Kidney glomerular epithelial cell (primary cell): Measurements from ENCODE around the gene ACOXL.

ENCODE experiments used
- DNase-seq: peaks from one replicate; lab custom pipeline; 2025; lab: John Stamatoyannopoulos, UW

Gene ACOXL

DNA sequence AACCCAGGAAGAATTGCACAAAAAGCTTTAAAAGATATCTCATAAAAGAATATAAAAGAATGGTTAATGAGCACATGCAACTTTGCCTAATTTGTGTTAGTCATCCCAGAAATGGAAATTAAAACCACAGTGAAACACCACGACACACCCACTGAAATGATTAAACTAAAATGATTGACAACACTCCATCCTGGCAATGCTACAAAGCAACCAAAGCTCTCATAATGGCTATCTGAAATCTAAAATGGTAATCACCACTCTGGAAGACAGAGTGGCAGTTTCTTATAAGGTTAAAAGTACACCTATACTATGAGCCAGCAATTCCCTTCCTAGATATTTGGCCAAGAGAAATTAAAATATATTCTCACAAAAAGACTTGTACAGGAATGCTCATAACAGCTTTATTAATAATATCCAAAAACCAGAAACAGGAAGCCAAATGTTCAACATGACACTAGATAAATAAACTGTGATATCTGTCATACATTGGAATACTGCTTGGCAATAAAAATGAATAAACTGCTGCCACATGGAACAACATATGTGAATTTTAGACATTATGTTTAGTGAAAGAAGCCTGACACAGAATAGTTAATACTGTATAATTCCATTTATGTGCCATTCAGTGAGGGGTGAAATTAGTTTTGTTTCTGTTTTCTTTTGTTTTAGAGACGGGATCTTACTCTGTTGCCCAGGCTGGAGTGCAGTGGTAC is 283.1 kb downstream of the ACOXL start:
- DNase-seq, result no peak

DNA sequence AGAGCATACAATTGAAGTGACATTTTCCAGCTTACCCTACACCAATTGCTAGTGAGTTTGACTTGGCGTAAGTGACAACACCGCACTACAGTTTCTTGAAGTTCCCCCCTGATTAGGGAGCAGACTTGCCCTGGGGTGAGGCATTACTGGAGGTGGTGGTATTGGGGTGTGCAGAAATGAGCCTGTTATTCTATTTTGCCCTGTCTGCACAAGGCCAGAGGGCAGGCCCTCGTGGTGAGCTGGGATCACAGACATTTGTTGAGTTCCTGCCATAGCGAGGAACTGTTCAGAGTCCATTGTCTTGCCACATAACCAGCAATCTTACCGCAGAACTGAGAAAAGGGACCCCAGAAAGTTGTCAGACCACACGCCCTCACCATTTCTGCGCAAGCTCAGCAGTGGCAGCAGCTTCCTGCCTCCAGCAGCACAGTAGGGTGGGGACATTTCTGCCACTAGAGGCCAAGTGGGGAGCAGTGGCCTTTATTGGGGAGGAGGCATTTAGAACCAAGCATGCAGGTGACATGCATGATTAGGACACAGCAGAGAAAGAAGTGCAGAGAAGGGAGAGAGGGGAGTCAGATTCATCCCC is 284.8 kb downstream of the ACOXL start:
- no peak for DNase-seq

- DNase-seq, result no peak
Observed at GRCh38 chr2:111017909-111018308, 285.5 kb downstream of the ACOXL start.

DNA sequence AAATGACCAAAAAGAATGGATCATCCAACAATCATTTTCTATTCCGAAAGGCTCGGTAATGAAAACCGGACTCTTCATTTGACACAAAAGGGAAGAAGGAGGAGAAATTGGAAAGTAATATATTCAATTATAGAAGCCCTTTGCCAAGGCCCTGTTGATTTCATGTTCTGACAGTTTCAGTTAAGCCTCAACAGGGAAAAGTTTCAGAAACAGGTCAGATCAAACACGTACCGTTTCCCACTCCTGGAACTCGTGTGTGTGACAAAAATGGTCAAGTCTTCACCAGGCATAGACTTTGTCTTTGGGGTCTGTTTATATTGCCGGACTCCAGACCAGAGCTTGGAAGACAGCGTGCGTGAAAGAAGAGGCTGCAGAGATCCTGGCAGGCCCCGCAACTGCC is 287.0 kb downstream of the ACOXL start:
- no peak for DNase-seq

- DNase-seq, result no peak
Observed at GRCh38 chr2:111022633-111023032, 290.3 kb downstream of the ACOXL start.

GRCh38 chr2:111024496-111024895 is 292.1 kb downstream of the ACOXL start:
- DNase-seq, result no peak

GRCh38 chr2:111025288-111025687 is 292.9 kb downstream of the ACOXL start:
- DNase-seq, result no peak

GRCh38 chr2:111028720-111029119 is 296.3 kb downstream of the ACOXL start:
- DNase-seq, result no peak

DNA sequence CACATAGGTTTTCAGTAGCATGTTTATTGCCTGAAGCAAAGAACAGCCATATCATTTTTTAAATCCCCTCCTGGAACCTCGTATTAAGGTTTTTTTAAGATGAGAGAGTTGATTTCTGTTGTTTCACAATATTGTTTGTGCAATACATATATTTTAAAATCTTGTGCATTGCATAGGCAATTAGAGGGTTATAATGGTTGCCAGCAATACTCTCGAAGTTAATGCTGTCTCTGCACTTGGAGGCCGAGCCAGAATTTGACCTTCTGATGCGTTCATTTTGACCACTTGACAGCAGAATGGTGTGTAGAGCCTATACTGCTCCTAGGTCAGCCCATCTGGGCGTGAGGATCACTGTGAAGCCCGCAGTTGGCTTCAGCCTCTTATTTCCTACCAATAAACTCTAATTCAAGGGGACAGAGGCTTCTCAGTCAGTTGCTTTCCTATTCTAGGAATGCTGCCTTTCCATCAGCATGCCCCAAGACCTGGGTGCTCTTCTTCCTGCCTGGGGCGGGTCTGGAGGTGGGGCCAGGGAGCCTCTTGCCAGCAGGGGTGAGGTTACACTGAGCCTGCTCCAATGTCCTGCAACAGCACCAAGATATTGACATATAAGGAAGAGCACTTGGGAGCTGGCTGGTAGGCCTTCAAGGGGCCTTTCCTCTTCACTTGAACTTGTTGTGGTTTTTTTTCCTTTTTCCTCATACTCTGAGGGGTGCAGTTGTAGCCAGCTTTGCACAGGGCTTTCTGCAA is 297.0 kb downstream of the ACOXL start:
- DNase-seq, result no peak

GRCh38 chr2:111030260-111030891 is 298.0 kb downstream of the ACOXL start:
- no peak for DNase-seq

DNA sequence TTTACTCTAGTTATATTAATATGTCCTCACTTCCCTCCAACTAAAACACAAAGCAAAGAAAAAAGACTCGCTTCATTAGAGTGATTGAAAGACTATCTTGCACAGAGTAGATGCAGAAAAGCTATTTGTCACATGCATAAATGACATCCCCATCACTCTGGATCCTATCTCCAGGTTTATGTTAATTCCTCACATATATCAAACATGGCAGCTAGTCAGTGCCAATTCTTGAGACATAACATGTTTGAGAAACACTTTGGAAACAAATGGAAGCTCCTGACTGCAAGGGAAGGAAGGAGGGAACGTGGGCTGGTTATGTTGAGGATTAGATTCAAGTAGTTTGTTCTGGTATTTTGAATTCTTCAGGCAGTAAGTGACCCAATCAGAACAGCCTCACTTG is 298.6 kb downstream of the ACOXL start:
- no peak for DNase-seq

GRCh38 chr2:111031546-111032478 is 299.4 kb downstream of the ACOXL start:
- no peak for DNase-seq

DNA sequence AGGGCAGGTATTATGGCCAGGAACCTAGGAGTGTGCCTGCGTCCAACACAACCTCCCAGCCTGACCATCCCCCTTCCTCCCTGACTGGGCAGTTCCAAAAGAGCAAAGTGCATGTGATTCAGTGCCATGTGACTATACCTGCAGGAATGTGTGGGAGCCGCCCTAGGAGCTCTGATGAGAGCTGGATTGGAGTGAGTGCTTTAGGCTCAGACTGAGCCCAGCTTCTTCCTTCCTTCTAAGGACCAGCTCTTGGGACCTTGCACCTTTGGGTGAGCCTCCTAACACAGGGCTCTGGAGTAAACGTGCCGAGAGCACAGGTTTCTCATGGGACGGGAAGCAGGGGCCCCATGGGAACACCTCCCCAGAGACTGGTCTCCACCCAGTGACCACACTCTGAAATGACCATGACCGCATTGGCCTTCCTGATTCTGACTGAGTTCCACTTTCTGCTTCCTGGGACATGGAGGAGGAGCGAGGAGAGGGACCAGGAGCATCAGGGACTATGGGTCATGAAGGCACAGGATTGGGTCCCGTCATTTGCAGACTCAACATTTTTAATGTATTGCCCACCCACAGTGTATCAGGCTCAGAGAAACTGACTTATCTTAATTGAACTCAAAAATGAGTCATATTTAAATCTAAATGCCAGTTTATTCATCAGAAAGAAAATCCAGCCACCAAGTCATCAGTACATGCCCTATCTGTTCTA is 300.5 kb downstream of the ACOXL start:
- peak; percentile 73 for DNase-seq

GRCh38 chr2:111034146-111034545 is 301.8 kb downstream of the ACOXL start:
- DNase-seq, result no peak

DNA sequence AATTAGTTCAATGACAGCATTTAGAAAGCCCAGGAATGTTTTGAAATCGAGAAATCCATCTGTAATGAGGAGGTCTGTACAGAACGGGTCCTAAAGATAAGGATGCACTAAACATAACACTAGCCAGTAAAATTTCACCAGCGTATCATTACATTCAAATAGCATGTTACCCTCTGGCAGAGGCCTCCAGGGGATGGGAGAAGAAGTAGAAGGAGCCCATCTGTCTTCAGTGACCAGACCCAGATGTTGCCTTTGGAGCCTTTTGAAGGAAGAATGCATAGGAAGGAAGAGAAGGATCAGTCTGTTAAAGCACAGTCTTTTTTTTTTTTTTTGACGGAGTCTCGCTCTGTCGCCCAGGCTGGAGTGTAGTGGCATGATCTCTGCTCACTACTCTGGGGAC is 302.2 kb downstream of the ACOXL start:
- DNase-seq, result no peak

GRCh38 chr2:111035830-111036441 is 303.6 kb downstream of the ACOXL start:
- DNase-seq, result no peak

GRCh38 chr2:111037128-111037527 is 304.8 kb downstream of the ACOXL start:
- no peak for DNase-seq

DNA sequence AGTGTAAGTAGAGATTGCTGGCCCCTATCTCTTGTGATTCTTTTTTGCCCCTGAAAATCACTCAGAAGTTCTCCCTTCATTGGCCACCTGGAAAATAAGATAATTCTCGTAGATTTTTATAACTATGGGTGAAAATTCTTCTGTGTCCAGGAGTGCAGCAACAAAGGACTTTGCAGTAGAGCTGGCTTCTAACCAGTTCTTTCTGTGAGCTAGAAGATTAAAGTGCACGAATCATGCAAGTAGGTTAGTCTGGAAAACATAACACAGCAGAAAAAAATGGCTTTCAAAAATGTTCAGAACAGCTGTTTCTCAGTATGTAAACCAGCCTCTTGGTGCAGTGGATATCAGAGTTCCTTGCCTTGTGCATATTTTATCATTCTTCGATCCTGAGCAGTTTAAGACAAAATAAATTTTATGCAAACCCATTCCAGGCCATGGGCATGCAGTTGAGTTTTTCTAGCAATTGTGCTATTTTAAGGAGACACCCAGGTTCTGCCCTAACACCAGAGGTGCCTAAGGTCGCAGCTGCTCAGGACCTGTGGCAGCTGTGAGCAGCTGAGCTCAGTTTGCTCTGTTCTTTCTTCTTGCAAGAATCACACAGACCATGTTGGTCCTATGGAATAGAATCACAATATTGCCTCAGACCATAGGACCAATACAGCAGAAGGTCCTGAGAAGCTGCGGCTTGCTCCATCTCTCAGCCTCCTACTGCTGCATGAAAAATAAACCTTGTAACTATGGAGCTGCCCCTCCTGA is 307.4 kb downstream of the ACOXL start:
- no peak for DNase-seq

- no peak for DNase-seq
Observed at GRCh38 chr2:111041398-111042202, 309.2 kb downstream of the ACOXL start.
